ENCODE data around the gene IL25.

- TF ChIP-seq, protein P1, sequence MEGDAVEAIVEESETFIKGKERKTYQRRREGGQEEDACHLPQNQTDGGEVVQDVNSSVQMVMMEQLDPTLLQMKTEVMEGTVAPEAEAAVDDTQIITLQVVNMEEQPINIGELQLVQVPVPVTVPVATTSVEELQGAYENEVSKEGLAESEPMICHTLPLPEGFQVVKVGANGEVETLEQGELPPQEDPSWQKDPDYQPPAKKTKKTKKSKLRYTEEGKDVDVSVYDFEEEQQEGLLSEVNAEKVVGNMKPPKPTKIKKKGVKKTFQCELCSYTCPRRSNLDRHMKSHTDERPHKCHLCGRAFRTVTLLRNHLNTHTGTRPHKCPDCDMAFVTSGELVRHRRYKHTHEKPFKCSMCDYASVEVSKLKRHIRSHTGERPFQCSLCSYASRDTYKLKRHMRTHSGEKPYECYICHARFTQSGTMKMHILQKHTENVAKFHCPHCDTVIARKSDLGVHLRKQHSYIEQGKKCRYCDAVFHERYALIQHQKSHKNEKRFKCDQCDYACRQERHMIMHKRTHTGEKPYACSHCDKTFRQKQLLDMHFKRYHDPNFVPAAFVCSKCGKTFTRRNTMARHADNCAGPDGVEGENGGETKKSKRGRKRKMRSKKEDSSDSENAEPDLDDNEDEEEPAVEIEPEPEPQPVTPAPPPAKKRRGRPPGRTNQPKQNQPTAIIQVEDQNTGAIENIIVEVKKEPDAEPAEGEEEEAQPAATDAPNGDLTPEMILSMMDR (IDR thresholded peaks at IDR 0.05; ENCODE audit: control extremely low read depth in 1 of 3, insufficient read depth in 1 of 3, low read depth in 1 of 3, low read length in 3 of 3) = no peak
- no peak for TF ChIP-seq POLR2AphosphoS5 (IDR thresholded peaks at IDR 0.05; ENCODE audit: low read depth, low read length)
- TF ChIP-seq CEBPB (IDR thresholded peaks at IDR 0.05; ENCODE audit: low read depth, low read length) = no peak
- no peak for TF ChIP-seq YY1 (IDR thresholded peaks at IDR 0.05; ENCODE audit: low read depth, low read length)
- no peak for TF ChIP-seq RFX5 (IDR thresholded peaks at IDR 0.05; ENCODE audit: borderline replicate concordance, low read depth, low read length)
- TF ChIP-seq TCF12 (IDR thresholded peaks at IDR 0.05; ENCODE audit: low read depth, low read length) = no peak
- no peak for TF ChIP-seq HDAC2 (IDR thresholded peaks at IDR 0.05; ENCODE audit: borderline replicate concordance in 1 of 2, low read depth in 2 of 2, low read length in 2 of 2)
- TF ChIP-seq POU5F1 (IDR thresholded peaks at IDR 0.05; ENCODE audit: low read depth, low read length) = no peak
- TF ChIP-seq TAF1 (IDR thresholded peaks at IDR 0.05; ENCODE audit: low read depth, low read length) = 0 out of 2 replicates have a peak, but pooled peaks have one; percentile 6
- TF ChIP-seq POLR2A (IDR thresholded peaks at IDR 0.05; ENCODE audit: control extremely low read depth in 1 of 2, low read depth in 2 of 2, low read length in 2 of 2) = no peak
- TF ChIP-seq, protein P2, sequence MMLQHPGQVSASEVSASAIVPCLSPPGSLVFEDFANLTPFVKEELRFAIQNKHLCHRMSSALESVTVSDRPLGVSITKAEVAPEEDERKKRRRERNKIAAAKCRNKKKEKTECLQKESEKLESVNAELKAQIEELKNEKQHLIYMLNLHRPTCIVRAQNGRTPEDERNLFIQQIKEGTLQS (IDR thresholded peaks at IDR 0.05; ENCODE audit: insufficient read depth, low read depth, low read length) = no peak
Observed at GRCh38 chr14:23365036-23365731, 7.4 kb upstream of the IL25 start, which contains the start of gene EFS.

Measured in H1 (cell line).